ENCODE measurements around the gene WDR70. TPM values are rescaled to one million over a fixed set of nuclear protein-coding genes. Genes with fewer than 3 reads are reported as not detected.
"Not testable (repeated sequence)": the region's sequence is repeated elsewhere in the genome, so short reads cannot be mapped to it uniquely, and the experiment has no call there.

The WDR70 gene
- total and polyA plus RNA-seq, 4 experiments from 2014 or later = 23.5 to 43.2 (median 29.9) TPM

DNA sequence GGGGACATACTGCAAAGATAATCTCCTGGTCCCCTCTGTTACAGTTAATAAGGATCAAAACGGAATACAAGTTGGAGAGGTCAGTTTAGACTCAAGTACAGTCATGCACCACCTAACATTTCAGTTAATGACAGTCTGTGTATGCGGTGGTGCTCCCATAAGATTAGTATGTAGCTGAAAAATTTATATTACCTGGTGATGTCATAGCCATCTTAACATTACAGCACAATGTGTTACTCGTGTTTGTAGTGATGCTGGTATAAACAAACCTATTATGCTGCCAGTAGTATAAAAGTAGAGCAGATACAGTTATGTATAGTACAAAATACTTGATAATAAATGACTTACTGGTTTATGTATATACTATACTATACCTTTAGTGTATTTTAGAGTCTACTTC, 252.8 kb downstream of the WDR70 start:
- ChIA-PET POLR2A (ENCODE audit: partially characterized antibody) (no interaction called here), CTCF (ENCODE audit: partially characterized antibody) (no interaction called here)
- Histone ChIP-seq H3K9me3 (ENCODE audit: control insufficient read depth in 1 of 2, low read length in 2 of 2) (peaks cover 0 to 4% of the 10 kb centered on the region in 2 donors), H3K4me3 (ENCODE audit: low read length in 2 of 2) (no peak overlapping the region), H3K36me3 (ENCODE audit: insufficient read depth, low read length) (no peaks in the 10 kb centered on the region), H3K4me1 (ENCODE audit: insufficient read depth, low read length) (no peaks in the 10 kb centered on the region), H3K27ac (ENCODE audit: low read depth, low read length) (no peak overlapping the region), H3K27me3 (ENCODE audit: insufficient read depth, low read length) (no peaks in the 10 kb centered on the region)
- peaks cover 0 to 3% (median 0%) of the 10 kb centered on the region in 4 donors for H3K4me1 Mint-ChIP-seq
- H3K27ac Mint-ChIP-seq = no peak overlapping the region
- DNase-seq = no peak
- intact Hi-C loops (cut with micrococcal nuclease) = no loop called here
- peaks cover 51 to 69% of the 10 kb centered on the region in 2 donors for H3K36me3 Mint-ChIP-seq
- peaks cover 0 to 37% (median 29%) of the 10 kb centered on the region in 8 donors for H3K9me3 Mint-ChIP-seq
- H3K27me3 Mint-ChIP-seq = no peaks in the 10 kb centered on the region
- no peak overlapping the region for H3K4me3 Mint-ChIP-seq

DNA sequence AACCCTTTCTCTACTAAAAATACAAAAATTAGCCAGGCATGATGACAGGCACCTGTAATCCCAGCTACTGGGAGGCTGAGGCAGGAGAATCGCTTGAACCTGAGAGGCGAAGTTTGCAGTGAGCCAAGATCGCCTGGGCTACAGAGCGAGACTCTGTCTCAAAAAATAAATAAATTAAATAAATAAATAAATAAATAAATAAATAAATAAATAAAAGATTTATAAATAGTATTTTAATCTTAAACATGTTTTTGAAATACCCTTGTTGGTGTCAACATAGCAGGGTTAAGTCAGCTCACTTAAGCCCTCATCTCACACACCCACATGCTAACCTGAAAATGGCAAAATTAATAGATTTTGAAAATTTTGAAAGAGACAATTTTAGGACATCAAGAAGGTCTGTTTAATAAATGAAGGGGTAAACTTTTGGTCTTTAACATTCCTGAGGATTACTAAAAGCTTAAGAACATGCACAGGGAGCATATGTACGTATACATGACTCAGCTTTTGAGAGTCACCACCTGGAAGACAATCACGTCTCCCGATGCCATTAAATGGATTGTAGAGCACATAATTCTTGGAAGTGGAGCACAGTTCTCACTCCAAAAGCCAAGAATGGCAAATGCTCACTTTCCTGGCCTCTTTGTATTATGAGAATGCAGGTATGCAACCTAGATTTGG, 258.2 kb downstream of the WDR70 start:
- intact Hi-C loops (cut with micrococcal nuclease) = no loop called here
- peaks cover 16 to 43% of the 10 kb centered on the region in 2 donors for H3K36me3 Mint-ChIP-seq
- Histone ChIP-seq H3K36me3 (ENCODE audit: insufficient read depth, low read length) (no peaks in the 10 kb centered on the region), H3K27ac (ENCODE audit: low read depth, low read length) (no peak overlapping the region), H3K27me3 (ENCODE audit: insufficient read depth, low read length) (no peaks in the 10 kb centered on the region), H3K4me1 (ENCODE audit: insufficient read depth, low read length) (no peaks in the 10 kb centered on the region), H3K9me3 (ENCODE audit: control insufficient read depth in 1 of 2, low read length in 2 of 2) (no peaks in the 10 kb centered on the region), H3K4me3 (ENCODE audit: low read length in 2 of 2) (no peak overlapping the region)
- no peak overlapping the region for H3K4me3 Mint-ChIP-seq
- H3K27ac Mint-ChIP-seq = no peak overlapping the region
- H3K4me1 Mint-ChIP-seq = peaks cover 0 to 5% (median 2%) of the 10 kb centered on the region in 4 donors
- H3K9me3 Mint-ChIP-seq = peaks cover 0 to 8% (median 0%) of the 10 kb centered on the region in 8 donors
- ChIA-PET CTCF (ENCODE audit: partially characterized antibody) (no interaction called here), POLR2A (ENCODE audit: partially characterized antibody) (no interaction called here)
- H3K27me3 Mint-ChIP-seq = no peaks in the 10 kb centered on the region
- no peak for DNase-seq

DNA sequence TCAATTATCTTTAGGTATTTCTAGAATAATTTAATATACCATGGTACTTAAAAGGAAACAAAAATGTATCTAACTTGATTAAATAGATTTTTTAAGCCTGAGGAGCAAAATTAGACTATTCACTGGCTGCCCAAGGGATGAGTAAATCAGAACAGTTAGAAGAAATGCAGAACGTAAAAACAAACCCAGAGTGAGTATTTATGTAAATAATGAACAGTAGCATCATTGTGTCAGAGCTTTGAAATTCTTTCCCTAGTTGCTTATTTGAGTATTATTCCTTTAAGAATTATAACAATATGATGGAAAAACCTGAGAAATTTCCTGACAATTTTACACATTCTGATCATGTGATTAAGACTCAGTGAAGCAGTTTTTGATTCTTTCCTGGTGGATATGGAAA, 259.8 kb downstream of the WDR70 start:
- H3K27me3 Mint-ChIP-seq = no peaks in the 10 kb centered on the region
- H3K4me1 Mint-ChIP-seq = peaks cover 0 to 5% (median 2%) of the 10 kb centered on the region in 4 donors
- intact Hi-C loops (cut with micrococcal nuclease) = no loop called here
- POLR2A ChIA-PET (ENCODE audit: partially characterized antibody) = no interaction called here
- no peak overlapping the region for H3K27ac ChIP-seq (ENCODE audit: low read depth, low read length)
- no peak overlapping the region for H3K27ac Mint-ChIP-seq
- H3K36me3 ChIP-seq (ENCODE audit: insufficient read depth, low read length) = no peaks in the 10 kb centered on the region
- H3K27me3 ChIP-seq (ENCODE audit: insufficient read depth, low read length) = no peaks in the 10 kb centered on the region
- H3K4me3 ChIP-seq (ENCODE audit: low read length in 2 of 2) = no peak overlapping the region
- peaks cover 23 to 48% of the 10 kb centered on the region in 2 donors for H3K36me3 Mint-ChIP-seq
- H3K4me1 ChIP-seq (ENCODE audit: insufficient read depth, low read length) = no peaks in the 10 kb centered on the region
- no peak for DNase-seq
- H3K4me3 Mint-ChIP-seq = no peak overlapping the region
- peaks cover under 1 to 11% (median 8%) of the 10 kb centered on the region in 8 donors for H3K9me3 Mint-ChIP-seq
- no peaks in the 10 kb centered on the region for H3K9me3 ChIP-seq (ENCODE audit: control insufficient read depth in 1 of 2, low read length in 2 of 2)
- CTCF ChIA-PET (ENCODE audit: partially characterized antibody) = no interaction called here

DNA sequence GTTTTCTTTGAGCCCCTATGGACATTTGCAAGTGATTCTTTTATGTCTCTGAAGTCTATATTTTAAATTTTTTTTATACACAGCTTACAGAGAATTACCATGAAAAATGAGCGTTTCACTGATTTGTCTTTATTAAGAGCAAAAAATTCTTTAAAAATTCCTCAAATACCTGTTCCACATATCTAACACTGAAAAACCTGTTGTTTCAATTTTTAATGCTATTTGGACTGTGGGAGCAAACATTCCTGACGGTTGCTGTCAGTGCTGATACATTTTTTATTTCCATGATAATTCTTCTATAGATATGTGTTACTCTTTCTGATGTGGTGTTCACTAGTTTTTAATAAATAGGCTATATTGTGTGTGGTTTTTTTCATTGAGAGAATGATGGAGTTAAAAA, 261.0 kb downstream of the WDR70 start:
- H3K4me3 ChIP-seq (ENCODE audit: low read length in 2 of 2) = no peak overlapping the region
- intact Hi-C loops (cut with micrococcal nuclease) = loop anchor here (10.0 kb wide), 1 partner anchor 45 kb away; no protein-coding TSS in a partner anchor
- no peaks in the 10 kb centered on the region for H3K9me3 ChIP-seq (ENCODE audit: control insufficient read depth in 1 of 2, low read length in 2 of 2)
- no peak for DNase-seq
- Mint-ChIP-seq H3K9me3 (peaks cover 2 to 21% (median 16%) of the 10 kb centered on the region in 8 donors), H3K36me3 (peaks cover 29 to 52% of the 10 kb centered on the region in 2 donors), H3K4me3 (no peak overlapping the region), H3K4me1 (peaks cover 0 to 7% (median 2%) of the 10 kb centered on the region in 4 donors), H3K27ac (no peak overlapping the region), H3K27me3 (no peaks in the 10 kb centered on the region)
- ChIA-PET POLR2A (ENCODE audit: partially characterized antibody) (no interaction called here), CTCF (ENCODE audit: partially characterized antibody) (no interaction called here)
- H3K4me1 ChIP-seq (ENCODE audit: insufficient read depth, low read length) = no peaks in the 10 kb centered on the region
- no peak overlapping the region for H3K27ac ChIP-seq (ENCODE audit: low read depth, low read length)
- H3K36me3 ChIP-seq (ENCODE audit: insufficient read depth, low read length) = no peaks in the 10 kb centered on the region
- no peaks in the 10 kb centered on the region for H3K27me3 ChIP-seq (ENCODE audit: insufficient read depth, low read length)

DNA sequence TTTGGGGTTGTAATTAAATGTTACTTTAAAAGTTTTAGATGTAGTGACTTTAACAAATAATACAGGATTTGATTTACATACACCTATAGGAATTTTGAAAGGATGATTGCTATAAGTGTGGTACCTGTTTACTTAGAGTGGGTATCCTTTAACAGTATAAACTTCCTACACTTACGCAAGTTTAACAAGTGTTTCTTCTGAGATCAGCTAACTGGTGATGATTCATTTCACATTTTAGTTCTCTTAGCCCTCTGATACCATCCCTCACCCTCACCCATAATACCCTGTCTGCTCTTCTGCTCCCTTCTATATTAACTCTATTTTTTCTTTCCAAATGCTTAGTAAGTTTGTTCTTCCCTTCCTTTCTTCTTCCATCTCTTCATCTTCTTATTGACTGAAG, 262.8 kb downstream of the WDR70 start:
- peak overlapping the region in 1 of 7 donors; percentile 7 for H3K27ac Mint-ChIP-seq
- H3K27me3 Mint-ChIP-seq = no peaks in the 10 kb centered on the region

DNA sequence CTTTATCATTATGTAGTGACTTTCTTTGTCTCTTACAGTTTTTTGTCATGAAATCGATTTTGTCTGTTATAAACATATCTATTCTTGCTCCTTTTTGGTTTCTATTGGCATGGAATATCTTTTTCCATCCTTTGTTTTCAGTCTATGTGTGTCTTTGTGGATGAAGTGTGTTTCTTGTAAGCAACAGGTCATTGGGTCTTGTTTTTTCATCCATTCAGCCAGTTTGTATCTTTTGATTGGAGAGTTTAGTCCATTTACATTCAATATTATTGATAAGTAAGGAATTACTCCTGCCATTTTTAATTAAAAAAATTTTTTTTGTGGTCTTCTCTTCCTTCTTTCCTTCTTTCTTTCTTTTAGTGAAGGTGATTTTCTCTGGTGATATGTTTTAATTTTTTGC, 266.6 kb downstream of the WDR70 start:
- ChIA-PET POLR2A (ENCODE audit: partially characterized antibody) (no interaction called here), CTCF (ENCODE audit: partially characterized antibody) (no interaction called here)
- H3K9me3 Mint-ChIP-seq = peaks cover 0 to 49% (median 33%) of the 10 kb centered on the region in 8 donors
- H3K4me1 Mint-ChIP-seq = peaks cover 0 to 5% (median 3%) of the 10 kb centered on the region in 4 donors
- intact Hi-C loops (cut with micrococcal nuclease) = loop anchor here (10.0 kb wide), 1 partner anchor 51 kb away; no protein-coding TSS in a partner anchor
- H3K36me3 Mint-ChIP-seq = peaks cover 48 to 66% of the 10 kb centered on the region in 2 donors
- Histone ChIP-seq H3K9me3 (ENCODE audit: control insufficient read depth in 1 of 2, low read length in 2 of 2) (no peaks in the 10 kb centered on the region), H3K36me3 (ENCODE audit: insufficient read depth, low read length) (no peaks in the 10 kb centered on the region), H3K27ac (ENCODE audit: low read depth, low read length) (no peak overlapping the region), H3K4me1 (ENCODE audit: insufficient read depth, low read length) (no peaks in the 10 kb centered on the region), H3K4me3 (ENCODE audit: low read length in 2 of 2) (no peak overlapping the region), H3K27me3 (ENCODE audit: insufficient read depth, low read length) (no peaks in the 10 kb centered on the region)
- no peak overlapping the region for H3K27ac Mint-ChIP-seq
- DNase-seq = no peak
- peak overlapping the region in 1 of 8 donors; percentile 18 for H3K4me3 Mint-ChIP-seq
- no peaks in the 10 kb centered on the region for H3K27me3 Mint-ChIP-seq

More for the DNA sequence above, 262.8 kb downstream of the WDR70 start:
- H3K36me3 ChIP-seq (ENCODE audit: insufficient read depth, low read length) = no peaks in the 10 kb centered on the region
- intact Hi-C loops (cut with micrococcal nuclease) = loop anchor here (10.0 kb wide), 1 partner anchor 47 kb away; no protein-coding TSS in a partner anchor
- no peaks in the 10 kb centered on the region for H3K9me3 ChIP-seq (ENCODE audit: control insufficient read depth in 1 of 2, low read length in 2 of 2)
- peaks cover 0 to 6% (median 4%) of the 10 kb centered on the region in 4 donors for H3K4me1 Mint-ChIP-seq
- peaks cover 2 to 35% (median 22%) of the 10 kb centered on the region in 8 donors for H3K9me3 Mint-ChIP-seq
- H3K4me3 ChIP-seq (ENCODE audit: low read length in 2 of 2) = no peak overlapping the region
- no peak overlapping the region for H3K4me3 Mint-ChIP-seq
- POLR2A ChIA-PET (ENCODE audit: partially characterized antibody) = no interaction called here
- CTCF ChIA-PET (ENCODE audit: partially characterized antibody) = no interaction called here
- H3K36me3 Mint-ChIP-seq = peaks cover 29 to 55% of the 10 kb centered on the region in 2 donors
- H3K4me1 ChIP-seq (ENCODE audit: insufficient read depth, low read length) = no peaks in the 10 kb centered on the region
- no peaks in the 10 kb centered on the region for H3K27me3 ChIP-seq (ENCODE audit: insufficient read depth, low read length)
- H3K27ac ChIP-seq (ENCODE audit: low read depth, low read length) = no peak overlapping the region
- DNase-seq = no peak

DNA sequence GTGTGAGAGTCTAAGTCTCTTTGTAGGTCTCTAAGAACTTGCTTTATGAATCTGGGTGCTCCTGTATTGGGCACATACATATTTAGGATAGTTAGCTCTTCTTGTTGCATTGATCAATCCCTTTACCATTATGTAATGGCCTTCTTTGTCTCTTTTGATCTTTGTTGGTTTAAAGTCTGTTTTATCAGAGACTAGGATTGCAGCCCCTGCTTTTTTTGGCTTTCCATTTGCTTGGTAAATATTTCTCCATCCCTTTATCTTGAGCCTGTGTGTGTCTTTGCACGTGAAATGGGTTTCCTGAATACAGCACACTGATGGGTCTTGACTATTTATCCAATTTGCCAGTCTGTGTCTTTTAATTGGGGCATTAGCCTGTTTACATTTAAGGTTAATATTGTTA, 275.4 kb downstream of the WDR70 start:
- H3K4me3 ChIP-seq (ENCODE audit: low read length in 2 of 2); intact Hi-C loops (cut with micrococcal nuclease); H3K4me1 ChIP-seq (ENCODE audit: insufficient read depth, low read length); H3K27ac ChIP-seq (ENCODE audit: low read depth, low read length); POLR2A ChIA-PET (ENCODE audit: partially characterized antibody); DNase-seq; H3K9me3 ChIP-seq (ENCODE audit: control insufficient read depth in 1 of 2, low read length in 2 of 2); H3K27me3 ChIP-seq (ENCODE audit: insufficient read depth, low read length); H3K27me3 Mint-ChIP-seq; H3K4me1 Mint-ChIP-seq; CTCF ChIA-PET (ENCODE audit: partially characterized antibody); H3K4me3 Mint-ChIP-seq; H3K27ac Mint-ChIP-seq; H3K36me3 ChIP-seq (ENCODE audit: insufficient read depth, low read length): not testable (repeated sequence)
- Mint-ChIP-seq H3K9me3 (peaks cover 0 to 53% (median 38%) of the 10 kb centered on the region in 8 donors), H3K36me3 (peaks cover 48 to 71% of the 10 kb centered on the region in 2 donors)
